DLD1 (cell line): Measurements from ENCODE around the gene DLL4.

Experiments used
- in situ Hi-C: cut with HindIII; loops from 2 replicates; pipeline ENCODE4 v1.10.0; 2017; ENCODE audit warnings: low sequenced_read_pairs

The DLL4 gene

DNA sequence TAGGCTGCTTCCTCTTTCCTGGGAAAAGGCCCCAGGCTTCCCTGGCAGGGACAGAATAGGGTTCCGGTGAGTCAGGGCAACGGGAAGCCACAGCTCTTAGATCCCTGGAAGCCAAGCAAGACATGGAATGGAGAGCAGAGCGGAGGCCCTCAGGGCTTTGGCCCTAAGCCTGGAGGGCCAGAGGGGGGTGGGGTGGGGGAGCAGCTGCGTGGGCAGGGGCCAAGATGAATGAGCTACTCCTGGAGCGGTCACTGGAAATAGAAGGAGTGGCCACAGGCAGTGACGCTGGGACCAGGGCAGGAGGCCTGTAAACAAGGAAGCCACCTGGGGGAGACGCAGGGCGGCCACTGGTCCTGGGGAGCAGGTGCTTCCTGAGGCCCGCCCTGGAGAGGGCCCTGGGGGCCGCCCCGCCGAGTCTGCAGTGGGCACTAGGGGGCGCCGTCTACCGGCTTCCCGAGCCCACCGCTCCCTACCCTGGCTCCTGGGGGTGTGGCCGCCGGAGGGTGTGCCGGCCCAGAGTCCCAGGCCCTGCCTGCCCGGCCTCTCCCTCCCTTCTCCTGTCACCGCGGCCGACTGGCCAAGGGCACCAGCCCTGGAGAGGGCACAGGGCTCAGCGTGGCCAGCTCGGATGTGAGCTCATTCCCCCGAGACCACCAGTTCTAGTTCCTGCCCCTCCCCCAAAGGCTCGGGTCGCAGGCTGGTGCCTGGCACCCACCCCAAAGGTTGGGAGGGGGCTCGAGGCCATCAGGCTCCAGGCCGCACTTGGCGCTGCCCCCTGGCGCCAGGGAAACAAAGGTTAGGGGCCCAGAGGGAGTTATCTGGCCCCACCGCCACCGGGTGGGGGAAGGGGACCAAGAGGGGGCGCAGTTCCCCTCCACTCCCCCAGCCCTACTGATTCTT, 22.8 kb upstream of the DLL4 start:
- in situ Hi-C loops, result loop anchor here (5.0 to 10.0 kb wide), 3 partner anchors 71 to 318 kb away; no protein-coding TSS in a partner anchor

GRCh38 chr15:40906991-40907802, 21.9 kb upstream of the DLL4 start:
- in situ Hi-C loops, result loop anchor here (5.0 to 10.0 kb wide), 3 partner anchors 70 to 318 kb away; no protein-coding TSS in a partner anchor

GRCh38 chr15:40908095-40908494, 21.0 kb upstream of the DLL4 start:
- in situ Hi-C loops, result loop anchor here (5.0 to 10.0 kb wide), 3 partner anchors 69 to 317 kb away; no protein-coding TSS in a partner anchor

GRCh38 chr15:40909662-40910630, 19.2 kb upstream of the DLL4 start:
- in situ Hi-C loops, result loop anchor here (5.0 to 10.0 kb wide), 3 partner anchors 67 to 315 kb away; no protein-coding TSS in a partner anchor

DNA sequence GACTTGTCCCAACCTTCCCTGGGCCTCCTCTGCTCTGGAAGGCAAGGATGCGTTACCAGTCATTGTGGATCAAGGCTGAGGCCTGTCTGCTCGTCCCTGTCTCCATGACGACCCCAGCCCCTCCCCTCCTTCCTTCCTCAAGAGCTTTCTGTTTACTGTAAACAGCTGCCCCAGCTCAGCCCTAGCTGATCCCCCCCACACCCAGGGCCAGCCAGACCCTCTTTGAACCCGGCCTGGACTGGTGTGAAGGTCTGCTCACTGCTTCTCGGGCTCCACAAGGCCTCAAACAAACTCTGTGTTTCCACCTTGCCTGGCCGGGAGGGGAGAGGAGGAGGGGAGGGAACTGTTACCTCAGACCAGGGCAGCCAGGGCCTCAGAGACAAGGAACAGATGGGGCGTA, 18.0 kb upstream of the DLL4 start:
- in situ Hi-C loops, result no loop called here

- in situ Hi-C loops, result no loop called here
These were observed 17.4 kb upstream of the DLL4 start for GRCh38 chr15:40911693-40912092.

GRCh38 chr15:40912478-40912877, 16.7 kb upstream of the DLL4 start:
- in situ Hi-C loops, result no loop called here

- in situ Hi-C loops, result no loop called here
These were observed 15.1 kb upstream of the DLL4 start for GRCh38 chr15:40914013-40914412.

DNA sequence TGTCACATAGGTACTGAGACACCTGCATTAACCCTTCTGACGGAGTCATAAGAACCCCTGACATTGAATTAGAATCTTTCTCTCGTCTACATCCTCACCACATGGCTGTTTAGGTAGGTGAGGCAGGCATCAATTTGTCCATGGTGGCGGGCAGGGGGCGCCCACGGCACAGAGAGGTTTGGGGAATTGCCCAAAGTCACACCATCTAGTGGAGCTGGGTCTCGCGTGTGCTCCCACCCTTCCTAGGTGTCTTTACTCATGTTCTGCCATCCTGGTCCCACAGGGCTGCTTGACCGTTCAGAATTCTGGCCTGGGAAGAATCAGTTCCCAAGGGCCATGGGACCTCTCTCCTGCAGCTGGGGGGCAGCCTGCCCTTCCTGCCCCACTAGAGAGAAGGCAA, 14.7 kb upstream of the DLL4 start:
- in situ Hi-C loops, result no loop called here

DNA sequence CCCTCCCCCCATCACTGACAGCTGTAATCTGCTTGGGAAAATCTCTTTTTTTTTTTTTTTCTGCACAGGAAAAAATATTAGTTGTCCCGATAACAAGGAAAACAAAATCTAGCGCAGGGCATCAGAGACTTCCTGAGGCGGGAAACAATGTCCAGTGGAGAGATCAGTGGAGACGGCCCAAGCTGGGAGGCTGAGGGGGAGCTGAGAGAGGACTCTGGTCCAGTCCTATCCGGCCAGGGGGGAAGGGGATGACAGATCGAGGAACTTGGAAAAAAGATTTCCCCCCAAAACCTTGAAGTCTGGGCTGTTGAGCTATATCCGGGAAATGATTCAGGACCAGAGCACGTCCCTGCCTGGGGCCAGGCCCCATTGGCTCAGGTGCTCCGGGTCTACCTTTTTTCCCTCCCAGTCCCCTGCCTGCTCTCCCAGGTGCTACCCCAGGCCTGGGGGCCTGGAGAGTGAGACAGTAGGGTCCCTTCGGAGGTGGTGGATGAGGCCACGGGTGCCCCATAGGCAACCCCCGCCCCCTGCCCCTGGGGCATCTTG, 14.0 kb upstream of the DLL4 start:
- in situ Hi-C loops, result no loop called here

- in situ Hi-C loops, result no loop called here
These were observed 13.5 kb upstream of the DLL4 start for GRCh38 chr15:40915679-40916078.

GRCh38 chr15:40917585-40917984, 11.6 kb upstream of the DLL4 start:
- in situ Hi-C loops, result no loop called here

DNA sequence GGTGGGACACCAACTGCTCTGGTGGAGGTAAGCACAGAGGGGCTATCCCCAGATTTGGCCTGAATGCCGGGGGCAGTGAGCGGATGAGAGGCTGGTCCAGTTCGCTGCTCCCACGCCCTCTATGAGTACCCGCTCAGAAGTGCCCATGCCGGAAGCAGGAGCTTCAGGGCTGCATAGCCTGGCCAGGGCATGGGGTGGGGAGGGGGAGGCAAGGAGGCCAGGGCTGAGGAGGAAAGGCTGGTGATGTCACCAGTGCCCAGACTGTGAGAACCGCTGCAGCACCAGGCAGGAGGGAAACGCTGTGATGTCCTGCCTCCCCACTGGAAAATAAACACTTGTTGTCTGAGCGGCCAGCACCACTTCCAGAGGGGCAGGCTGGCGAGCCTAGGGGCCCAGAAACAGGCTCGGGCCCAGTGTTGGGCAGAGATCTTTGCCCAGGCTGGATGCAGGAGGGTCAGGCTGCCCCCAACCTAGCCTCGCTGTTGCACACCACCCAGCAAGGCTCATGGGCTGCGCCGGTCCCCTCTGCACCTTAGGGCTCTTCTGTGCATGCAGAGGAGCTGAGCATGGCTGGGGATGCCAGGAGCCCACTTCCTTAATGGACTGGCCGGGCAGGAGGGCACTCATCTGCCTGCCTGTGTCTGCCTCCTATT, 10.9 kb upstream of the DLL4 start:
- in situ Hi-C loops, result no loop called here

DNA sequence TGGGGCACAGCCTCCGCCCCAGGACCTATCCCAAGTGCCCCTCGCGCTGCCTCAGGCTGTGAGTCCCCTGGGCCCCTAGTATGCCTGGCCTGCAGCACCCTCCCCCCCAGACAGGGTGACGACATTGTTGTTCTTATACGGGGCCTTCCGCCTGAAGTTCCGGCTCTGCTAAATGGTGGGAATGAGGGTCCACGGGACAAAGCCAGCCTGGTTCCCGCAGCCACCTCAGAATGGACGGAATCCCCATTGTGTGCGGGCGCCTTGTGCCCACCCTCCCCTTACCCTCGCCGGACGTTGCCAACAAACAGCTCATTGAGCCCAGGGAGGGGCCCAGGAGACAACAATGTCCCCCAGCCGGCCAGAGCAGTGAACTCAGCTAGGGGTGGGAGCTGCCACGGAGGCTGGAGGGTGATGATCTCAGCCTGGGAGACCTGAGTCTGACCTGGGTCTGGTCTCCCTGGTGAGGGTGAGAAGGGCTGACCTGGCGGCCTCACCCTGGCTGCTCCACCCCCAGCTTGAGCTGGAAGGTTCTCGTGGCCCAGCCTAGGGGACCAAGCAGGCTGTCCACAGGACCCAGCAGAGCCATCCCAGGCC, 10.2 kb upstream of the DLL4 start:
- in situ Hi-C loops, result no loop called here

DNA sequence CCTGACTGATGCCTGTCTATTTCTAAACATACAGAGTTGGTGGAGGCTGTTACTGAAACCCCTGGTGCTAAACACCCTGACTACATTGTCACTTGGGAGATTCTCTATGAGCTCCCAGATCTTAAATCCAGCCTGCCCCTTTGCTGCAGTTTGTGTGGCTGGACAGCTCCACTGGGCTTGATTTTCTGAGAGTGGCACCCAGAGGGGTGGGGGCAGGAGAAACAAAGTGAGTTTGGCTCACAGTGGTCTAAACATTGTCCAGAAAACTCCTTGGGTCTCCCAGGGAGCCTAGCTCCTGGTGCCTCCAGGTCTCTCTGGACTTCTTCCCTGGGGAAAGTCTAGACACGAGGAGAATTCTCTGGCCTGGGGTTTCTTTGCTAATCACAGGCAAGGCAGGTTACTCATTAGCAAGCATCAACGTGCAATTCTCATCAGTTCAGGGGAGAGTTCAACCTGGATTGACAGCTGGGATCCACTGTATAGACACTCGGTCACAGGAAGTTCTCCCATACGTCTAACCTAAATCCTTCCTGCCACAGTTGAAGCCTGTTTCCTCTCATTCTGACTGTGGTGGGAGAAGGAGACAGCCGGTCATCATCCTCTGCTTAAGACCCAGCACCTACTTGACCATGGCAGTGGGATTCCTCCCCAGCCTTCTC, 7.1 kb upstream of the DLL4 start:
- in situ Hi-C loops, result no loop called here

DNA sequence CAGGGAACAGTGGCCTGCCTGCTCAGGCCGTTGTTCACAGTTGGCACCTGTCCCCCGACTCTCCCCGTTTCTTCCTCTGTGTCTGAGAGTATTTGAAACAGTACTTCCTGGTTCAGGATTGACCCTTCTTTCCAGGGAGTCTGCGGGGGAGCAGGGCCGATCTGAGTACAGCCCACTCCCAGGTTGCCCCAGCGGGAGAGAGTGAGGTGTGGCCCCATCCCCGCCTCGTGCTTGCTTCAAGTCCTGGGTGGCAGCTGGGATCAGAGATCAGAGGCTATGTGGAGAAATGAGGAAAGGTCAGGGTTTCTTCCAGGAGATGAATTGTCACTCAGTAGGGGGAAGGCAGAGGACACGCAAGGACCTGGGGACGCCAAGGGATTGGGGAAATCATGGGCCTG, 6.5 kb upstream of the DLL4 start:
- in situ Hi-C loops, result no loop called here

- in situ Hi-C loops, result no loop called here
These were observed 5.6 kb upstream of the DLL4 start for GRCh38 chr15:40923551-40923950.

- in situ Hi-C loops, result no loop called here
These were observed 3.7 kb upstream of the DLL4 start for GRCh38 chr15:40925495-40925862.
